ENCODE results near the gene CCDC92. TPM values are rescaled to one million over a fixed set of nuclear protein-coding genes. Genes with fewer than 3 reads are reported as not detected.

CCDC92 gene
- total and polyA plus RNA-seq, 2 donors (not counting 1 experiment from before 2014, with no cell fraction given): 26.6 to 36.2 TPM

DNA sequence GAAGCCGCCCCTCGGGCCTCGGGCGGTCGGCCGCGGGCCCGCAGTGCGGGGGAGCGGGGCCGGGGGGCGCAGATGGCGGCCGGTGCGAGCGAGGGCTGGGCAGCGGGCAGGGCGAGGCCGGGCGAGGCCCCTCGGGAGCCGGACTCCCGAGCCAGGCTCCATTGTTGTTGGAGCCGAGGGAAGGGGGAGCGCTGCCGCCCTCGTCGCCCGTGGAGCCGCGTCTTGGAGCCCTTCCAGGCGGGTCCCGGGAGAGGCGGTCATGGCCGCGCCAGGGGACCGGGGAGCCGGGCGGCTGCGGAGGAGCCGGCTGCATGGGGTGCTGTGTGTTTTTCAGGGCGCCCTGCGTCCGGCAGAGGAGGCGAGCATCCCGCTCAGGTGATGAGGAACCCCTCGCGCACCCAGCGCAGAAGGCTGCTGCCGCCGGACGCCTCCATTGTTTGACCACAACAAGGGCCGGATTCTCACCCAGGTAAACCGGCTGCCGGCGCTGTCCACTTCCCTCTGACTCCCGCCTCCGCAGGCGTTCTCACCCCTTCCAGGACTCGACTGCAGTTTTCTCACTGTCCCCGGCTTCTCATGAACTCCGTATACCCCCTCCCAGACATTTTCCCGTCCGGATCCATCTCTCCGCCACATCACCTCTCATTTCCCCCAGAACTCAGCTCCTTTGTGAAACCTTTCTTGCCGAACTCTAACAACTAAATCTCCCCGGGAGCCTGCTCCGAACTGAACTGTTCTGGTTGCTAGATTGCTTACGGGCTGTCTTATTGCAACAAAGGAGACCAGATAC is 1.1 kb upstream of the CCDC92 start:
- POLR2A ChIA-PET: no interaction called here
- no peaks in the 10 kb centered on the region for H3K9me3 Mint-ChIP-seq (ENCODE audit: insufficient read depth)
- 2% methylated on average over 67 of the region's 69 CpGs for WGBS (ENCODE audit: insufficient coverage)

More for the DNA sequence above, 1.1 kb upstream of the CCDC92 start:
- Histone ChIP-seq H2AFZ (ENCODE audit: insufficient read depth, low read depth, low read length, poor library complexity, severe bottlenecking) (peak overlapping the region; percentile 80), H3K79me2 (ENCODE audit: control insufficient read depth, insufficient read depth, low read length) (peaks cover 36% of the 10 kb centered on the region), H3K27ac (ENCODE audit: low read length in 2 of 2) (peak overlapping the region in 1 of 2 donors; percentile 54), H3K4me3 (ENCODE audit: control extremely low read depth in 1 of 5, extremely low read depth in 1 of 5, insufficient read depth in 1 of 5, low read depth in 2 of 5, low read length in 4 of 5) (peak overlapping the region; percentile 7 to 72 (median 57)), H3K27me3 (replicated peaks in 1 of 4; ENCODE audit: control extremely low read depth in 1 of 4, control insufficient read depth in 3 of 4, insufficient read depth in 4 of 4, low read length in 3 of 4) (no peaks in the 10 kb centered on the region), H3K4me1 (ENCODE audit: control insufficient read depth in 2 of 2, insufficient read depth in 2 of 2, low read length in 2 of 2) (peaks cover 13 to 16% of the 10 kb centered on the region in 2 donors), H3K36me3 (replicated peaks in 1 of 2; ENCODE audit: control extremely low read depth in 1 of 2, control insufficient read depth in 1 of 2, extremely low read depth in 1 of 2, insufficient read depth in 2 of 2, low read length in 1 of 2) (peaks cover 1 to 5% of the 10 kb centered on the region in 2 experiments), H3K9me3 (ENCODE audit: control extremely low read depth in 1 of 3, control insufficient read depth in 2 of 3, insufficient read depth in 1 of 3, low read length in 2 of 3) (no peaks in the 10 kb centered on the region), H3K9ac (ENCODE audit: low read length) (peak overlapping the region; percentile 67), H4K20me1 (ENCODE audit: control insufficient read depth, insufficient read depth, low read length, poor library complexity, severe bottlenecking) (no peaks in the 10 kb centered on the region), H3K4me2 (replicated peaks; ENCODE audit: low read depth, low read length, poor library complexity, severe bottlenecking) (peak overlapping the region; percentile 81)
- Mint-ChIP-seq H3K4me3 (peak overlapping the region; percentile 87), H3K27ac (peak overlapping the region; percentile 76), H3K27me3 (no peaks in the 10 kb centered on the region), H3K4me1 (peaks cover 16% of the 10 kb centered on the region)
- CTCF ChIA-PET: interaction anchor here (1.1 kb wide), 1 partner anchor 10 kb away, joined by 3 read pairs; no protein-coding TSS in a partner anchor
- intact Hi-C loops (cut with micrococcal nuclease): loop anchor here (2.0 to 10.0 kb wide), 2 partner anchors 741 to 1021 kb away; partner anchors contain the start of genes BRI3BP, MPHOSPH9 and MTRFR
- no peak for ATAC-seq (ENCODE audit: low read depth)
- DNase-seq: peak; percentile 57
- no peak for TF ChIP-seq EZH2 (IDR thresholded peaks at IDR 0.05; ENCODE audit: borderline replicate concordance, insufficient read depth, low read depth, low read length, poor library complexity, severe bottlenecking)
- no peak for TF ChIP-seq CTCF (IDR thresholded peaks at IDR 0.05)
